AG09319 (cell line): ENCODE results near the gene CRY1.
A peak's percentile ranks its signal among the peaks of the same experiment; 100 is the strongest.

Experiments
- DNase-seq: peaks from one replicate; pipeline ENCODE4 v3.0.0-alpha.2; 2010; ENCODE audit warnings: low read depth; ENCODE audit errors: extremely low read depth
- CTCF ChIP-seq: IDR thresholded peaks from 2 replicates; pipeline ENCODE4 v1.5.1; 2011; ENCODE audit warnings: low read depth, mild to moderate bottlenecking, inconsistent platforms, low read length, moderate library complexity

The CRY1 gene

GRCh38 chr12:107093417-107094182 lies at the start of gene CRY1:
Gene CRY1 (minus strand): TSS chr12:107093549. CDS start chr12:107092961, 588 bp downstream.
- TF ChIP-seq CTCF = no peak
- DNase-seq = peak; percentile 85

GRCh38 chr12:107139787-107140186 lies 46.4 kb upstream of the CRY1 start:
- no peak for DNase-seq

GRCh38 chr12:107138990-107139389 lies 45.6 kb upstream of the CRY1 start:
- no peak for TF ChIP-seq CTCF
- no peak for DNase-seq

More at GRCh38 chr12:107139787-107140186, 46.4 kb upstream of the CRY1 start:
- no peak for TF ChIP-seq CTCF

GRCh38 chr12:107135177-107135576 lies 41.8 kb upstream of the CRY1 start:
- no peak for TF ChIP-seq CTCF
- no peak for DNase-seq

- no peak for DNase-seq
These were observed 41.2 kb upstream of the CRY1 start for GRCh38 chr12:107134558-107134957.

GRCh38 chr12:107133462-107133861 lies 40.1 kb upstream of the CRY1 start:
- DNase-seq = no peak
- no peak for TF ChIP-seq CTCF

More at GRCh38 chr12:107134558-107134957, 41.2 kb upstream of the CRY1 start:
- no peak for TF ChIP-seq CTCF

GRCh38 chr12:107131832-107132616 lies 38.7 kb upstream of the CRY1 start:
- peak; percentile 30 for DNase-seq
- peak; percentile 83 for TF ChIP-seq CTCF
